ENCODE data around the gene KCNG2.

Gene KCNG2

DNA sequence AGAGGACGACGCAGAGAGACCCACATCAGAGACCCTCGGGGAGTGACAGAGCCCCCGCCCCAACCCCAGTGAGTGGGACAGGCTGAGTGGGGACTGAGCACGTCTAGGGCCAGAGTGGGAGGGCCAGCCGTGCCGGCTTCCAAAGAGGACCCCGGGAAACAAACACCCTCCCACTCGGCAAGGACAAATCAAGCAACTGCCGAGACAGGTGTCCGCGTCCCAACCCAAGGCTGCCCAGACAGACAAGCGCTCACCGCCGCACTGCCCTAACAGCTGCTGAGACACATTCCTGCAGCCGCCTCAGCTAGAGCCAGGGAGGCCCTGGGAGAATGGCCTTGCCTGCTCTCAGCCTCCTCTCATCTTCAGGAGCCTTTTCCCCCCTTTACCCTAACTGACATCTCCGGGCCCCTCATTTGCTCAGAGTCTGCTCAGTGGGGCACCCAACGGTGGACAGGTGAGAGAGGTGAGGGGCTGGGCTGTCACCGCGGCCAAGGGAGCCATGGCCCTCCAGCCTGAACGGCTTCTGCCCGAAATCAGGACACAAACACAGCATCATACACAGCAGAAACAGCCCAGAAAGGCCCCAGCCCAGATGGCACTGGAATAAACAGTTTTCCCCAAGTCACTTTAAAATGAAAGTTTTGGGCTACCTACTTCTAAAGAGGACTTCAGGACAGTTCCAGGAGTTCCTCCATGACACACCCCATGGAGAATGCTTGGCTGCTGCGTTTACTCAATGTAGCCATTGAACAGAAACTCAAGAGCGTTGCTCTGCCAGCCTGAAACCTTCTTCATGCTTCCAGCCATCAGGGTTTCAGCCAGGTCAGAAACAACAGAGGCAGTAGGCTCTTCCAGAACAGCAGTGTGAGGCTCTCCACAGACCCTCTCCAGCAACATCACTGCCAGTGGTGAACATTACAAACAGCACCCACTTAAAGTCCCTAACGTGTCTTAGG is 130.1 kb downstream of the KCNG2 start:
- DNase-seq = no peak

GRCh38 chr18:79928563-79928960 is 130.8 kb downstream of the KCNG2 start:
- DNase-seq = no peak

DNA sequence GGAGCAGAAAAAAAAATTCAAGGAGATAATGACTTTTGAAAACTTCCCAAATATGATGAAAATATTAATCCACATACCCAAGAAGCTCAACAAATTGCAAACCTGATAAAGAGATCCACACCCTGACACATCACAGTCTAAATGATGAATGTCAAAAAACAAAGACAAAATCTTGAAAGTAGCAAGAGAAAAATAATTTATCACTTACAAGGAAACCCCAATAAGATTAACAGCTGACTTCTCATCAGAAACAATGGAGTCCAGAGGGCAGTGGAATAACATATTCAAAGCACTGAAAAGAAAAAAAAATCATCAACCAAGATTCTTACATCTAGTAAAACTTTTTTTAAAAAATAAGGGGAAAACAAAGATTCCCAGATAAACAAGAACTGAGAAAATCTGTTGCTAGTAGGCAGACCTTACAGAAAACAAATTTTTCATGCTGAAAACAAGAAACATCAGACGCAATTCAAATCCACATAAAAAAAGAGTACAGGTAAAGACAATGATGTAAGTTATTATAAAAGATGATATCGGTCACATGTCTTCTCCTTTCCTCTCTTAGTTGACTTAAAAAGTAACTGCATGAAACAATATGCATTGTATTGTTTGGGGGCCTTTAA is 132.4 kb downstream of the KCNG2 start:
- no peak for DNase-seq

- DNase-seq = no peak
Measured at GRCh38 chr18:79931475-79931874, 133.7 kb downstream of the KCNG2 start.

DNA sequence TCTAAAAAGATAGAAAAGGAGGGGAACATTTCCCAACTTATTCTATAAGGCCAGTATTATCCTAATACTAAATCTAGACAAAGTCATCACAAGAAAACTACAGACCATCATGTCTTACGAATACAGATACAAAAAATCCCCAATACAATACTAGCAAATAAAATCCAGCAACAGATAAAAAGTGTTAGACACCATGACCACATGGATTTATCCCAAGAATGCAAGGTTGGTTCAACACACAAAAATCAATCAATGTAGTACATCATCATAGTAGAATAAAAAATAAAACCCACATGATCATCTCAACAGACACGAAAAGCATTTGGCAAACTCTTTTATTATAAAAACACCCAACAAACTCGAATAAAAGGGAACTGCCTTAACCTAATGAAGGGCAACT is 135.2 kb downstream of the KCNG2 start:
- DNase-seq = no peak

DNA sequence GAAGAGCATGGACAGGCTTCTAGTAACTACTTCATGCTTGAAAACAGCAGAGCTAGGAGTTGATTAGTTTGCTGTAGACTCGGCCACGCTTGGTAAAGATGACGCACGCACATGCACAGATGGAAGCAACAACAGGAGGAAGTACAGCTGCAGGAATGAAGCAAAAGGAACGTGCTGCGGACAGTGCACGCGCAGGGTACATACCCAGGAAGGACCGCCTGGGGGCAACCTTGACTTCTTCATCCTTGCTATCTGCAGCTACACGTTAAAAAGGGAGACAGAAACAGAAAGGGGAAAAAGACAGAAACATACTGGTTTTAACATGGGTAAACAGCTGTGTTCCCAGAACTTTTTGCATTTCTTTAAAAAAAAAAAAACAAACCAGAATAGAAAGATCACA is 136.0 kb downstream of the KCNG2 start:
- DNase-seq = no peak

GRCh38 chr18:79934311-79935097 is 136.8 kb downstream of the KCNG2 start:
- DNase-seq = no peak

DNA sequence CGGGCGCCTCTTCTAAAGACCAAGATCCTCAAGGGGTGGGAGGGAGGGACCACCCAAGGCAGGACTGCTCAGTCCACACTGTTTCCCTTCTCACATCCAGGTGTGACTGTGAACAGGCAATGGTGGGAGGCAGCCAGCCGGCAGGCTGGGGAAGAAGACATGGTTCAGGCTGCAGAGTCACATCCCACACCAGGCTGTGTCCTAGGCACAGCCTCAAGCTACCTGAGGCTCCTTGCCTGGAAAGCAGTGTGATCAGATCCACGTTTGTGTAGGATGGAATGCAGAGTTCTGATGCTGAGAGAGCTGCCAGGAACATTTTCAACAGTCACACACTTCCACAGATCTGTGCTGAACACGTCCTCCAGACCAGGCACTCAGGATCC is 137.4 kb downstream of the KCNG2 start:
- DNase-seq = no peak

GRCh38 chr18:79935499-79935898 is 137.8 kb downstream of the KCNG2 start:
- no peak for DNase-seq

DNA sequence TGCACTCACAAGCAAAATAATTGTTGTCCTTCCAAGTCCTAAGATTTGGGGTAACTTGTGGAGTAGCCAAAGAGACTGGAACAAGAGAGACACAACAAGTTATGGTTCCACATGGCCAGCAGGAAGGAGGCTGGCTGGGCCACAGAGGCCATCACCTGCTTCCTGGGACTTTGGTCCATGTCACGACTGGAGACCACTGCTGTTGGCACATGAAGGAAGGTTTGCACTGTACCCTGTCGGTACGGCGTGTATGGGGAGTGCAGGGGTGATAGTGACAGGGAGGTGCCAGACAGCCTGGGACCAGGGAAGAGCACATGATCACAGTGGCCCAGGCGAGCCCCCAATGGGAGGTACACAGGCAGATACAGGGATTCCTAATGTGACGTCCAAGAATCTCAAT is 138.2 kb downstream of the KCNG2 start:
- DNase-seq = no peak

- DNase-seq = no peak
Measured at GRCh38 chr18:79936641-79937040, 138.9 kb downstream of the KCNG2 start.

GRCh38 chr18:79937103-79937860 is 139.5 kb downstream of the KCNG2 start:
- DNase-seq = no peak

DNA sequence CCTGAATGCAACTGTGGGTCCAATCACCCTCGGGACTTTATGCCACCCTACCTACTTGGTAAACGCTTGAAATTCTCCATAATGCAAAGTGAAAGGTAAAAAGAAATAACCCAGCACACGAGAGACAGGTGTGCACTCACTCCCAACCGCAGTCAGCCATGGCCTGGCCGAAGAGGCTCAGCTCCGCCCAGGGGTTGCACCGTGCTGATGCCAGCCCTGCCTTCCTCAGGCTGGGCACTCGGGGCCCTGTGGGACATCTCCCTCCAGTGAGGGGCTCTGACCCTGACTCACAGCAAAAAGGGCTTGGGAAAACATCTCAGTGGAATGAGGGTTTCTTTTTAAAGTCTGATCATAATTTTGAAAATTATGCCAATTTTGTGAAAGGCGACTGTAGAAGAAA is 140.5 kb downstream of the KCNG2 start:
- no peak for DNase-seq

DNA sequence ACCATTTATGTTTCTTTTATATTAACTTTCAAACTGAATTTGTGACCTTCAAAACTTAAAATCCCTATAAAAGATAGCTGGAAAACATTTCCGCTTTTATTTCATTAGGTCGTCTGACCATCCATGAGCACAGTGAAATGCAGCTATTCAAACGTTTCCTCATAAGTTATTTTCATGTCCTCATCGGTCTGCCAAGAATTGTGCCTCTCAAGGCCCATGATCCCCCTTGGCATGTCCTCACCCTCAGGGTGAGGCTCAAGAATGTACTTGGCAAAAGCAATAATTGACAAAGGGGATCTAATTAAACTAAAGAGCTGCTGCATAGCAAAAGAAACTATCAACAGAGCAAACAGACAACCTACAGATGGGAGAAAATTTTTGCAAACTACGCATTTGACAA is 141.4 kb downstream of the KCNG2 start:
- no peak for DNase-seq

DNA sequence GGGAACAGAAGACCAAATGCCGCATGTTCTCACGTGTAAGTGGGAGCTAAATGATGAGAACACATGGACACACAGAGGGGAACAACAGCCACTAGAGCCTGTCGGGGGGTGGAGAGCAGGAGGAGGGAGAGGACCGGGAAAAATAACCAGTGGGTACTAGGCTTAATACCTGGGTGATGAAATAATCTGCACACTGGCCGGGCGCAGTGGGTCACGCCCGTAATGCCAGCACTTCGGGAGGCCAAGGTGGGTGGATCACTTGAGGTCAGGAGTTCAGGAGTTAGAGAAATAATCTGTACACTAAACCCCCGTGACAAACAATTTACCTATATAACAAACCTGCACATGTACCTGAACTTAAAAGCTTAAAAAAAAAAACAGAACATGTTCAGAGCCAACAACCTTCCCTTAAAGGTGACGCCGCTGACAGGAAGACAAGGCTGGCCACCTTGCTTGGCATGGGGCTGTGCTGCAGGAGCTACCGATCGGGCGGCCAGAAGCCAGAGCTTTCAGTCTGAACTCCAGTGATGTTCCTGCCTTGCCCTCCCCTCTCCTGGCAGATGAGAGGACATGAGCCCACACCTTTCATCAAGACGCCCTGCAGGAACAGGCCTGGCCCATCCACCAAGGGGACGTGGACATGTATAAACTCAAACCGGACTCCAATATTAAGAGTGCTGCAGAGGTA is 142.5 kb downstream of the KCNG2 start:
- no peak for DNase-seq

DNA sequence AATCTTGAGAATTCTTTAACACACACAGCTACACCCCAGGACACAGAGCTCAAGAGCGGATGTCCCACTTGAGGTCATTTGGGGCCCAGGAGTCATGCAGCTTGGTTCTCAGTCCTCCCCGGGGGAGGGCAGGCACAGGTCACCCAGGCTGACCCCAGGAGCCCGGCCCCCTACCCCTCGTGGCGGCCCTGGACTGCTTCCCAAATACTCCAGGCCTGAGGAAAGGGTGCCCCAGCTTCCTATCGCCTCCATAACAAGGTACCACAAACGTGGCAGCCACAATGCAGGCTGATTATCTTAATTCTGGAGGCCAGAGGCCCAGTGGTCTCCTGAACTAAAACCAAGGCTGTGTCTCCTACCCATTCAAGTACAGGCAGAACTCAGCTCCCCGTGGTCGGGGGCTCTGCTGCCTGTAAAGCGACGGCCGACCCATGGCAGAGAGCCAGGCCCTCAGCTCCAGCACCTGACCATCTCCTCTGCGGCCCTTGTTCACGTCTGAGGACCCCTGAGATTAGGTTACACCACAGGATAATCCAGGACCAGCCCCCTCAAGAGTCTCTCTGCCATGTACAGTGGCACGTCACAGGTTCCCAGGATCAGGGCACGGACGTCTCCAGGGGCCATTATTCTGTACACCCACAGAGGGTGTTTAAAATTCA is 143.2 kb downstream of the KCNG2 start:
- DNase-seq = no peak

DNA sequence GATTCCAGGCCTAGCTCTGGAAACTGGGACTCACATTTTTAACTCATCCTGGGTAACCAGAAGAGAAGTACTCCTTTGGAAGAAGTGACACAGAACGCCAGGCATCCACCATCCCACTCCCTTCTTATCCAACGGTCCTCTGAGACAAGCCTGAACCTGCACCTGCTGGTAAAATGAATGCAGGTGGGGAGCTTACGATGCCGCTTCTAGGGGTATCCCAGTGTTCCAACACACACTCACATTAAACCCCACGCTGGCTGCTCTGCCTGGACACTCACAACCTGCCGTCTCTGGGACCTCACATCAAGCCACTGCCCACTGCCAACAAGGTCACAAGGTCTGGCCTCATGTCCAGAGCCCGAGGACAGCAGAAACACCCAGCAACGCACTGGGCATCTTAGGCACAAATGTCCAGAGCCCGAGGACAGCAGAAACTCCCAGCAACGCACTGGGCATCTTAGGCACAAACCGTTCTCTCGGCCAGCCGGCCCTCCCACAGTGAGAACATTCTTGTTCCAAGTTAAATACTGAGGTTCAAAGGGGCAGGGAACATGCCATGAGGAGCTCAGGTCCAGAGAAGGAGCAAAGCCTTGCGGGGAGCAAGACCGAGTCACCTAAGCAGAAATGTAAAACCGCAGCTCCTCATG is 143.9 kb downstream of the KCNG2 start:
- DNase-seq = no peak

DNA sequence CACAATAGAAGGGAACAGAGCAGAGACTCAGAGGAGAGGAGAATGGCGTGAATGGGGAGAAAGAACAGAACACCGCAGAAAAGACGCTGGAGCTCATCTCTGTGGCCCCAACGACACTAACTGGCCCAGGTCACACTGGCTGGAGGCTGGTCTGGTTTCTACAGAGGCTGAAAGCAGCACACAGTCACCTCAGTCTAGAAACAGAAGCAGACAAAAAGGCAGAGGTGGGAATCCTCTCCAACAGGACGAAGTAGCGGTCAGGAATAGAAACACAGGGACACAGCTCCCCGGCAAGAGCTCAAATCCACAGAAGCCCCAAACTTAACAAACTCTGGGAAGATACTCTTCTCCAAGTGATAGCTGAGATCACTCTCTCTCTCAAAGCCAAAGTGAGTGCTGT is 144.5 kb downstream of the KCNG2 start:
- DNase-seq = no peak

GRCh38 chr18:79942786-79943607 is 145.3 kb downstream of the KCNG2 start:
- no peak for DNase-seq

DNA sequence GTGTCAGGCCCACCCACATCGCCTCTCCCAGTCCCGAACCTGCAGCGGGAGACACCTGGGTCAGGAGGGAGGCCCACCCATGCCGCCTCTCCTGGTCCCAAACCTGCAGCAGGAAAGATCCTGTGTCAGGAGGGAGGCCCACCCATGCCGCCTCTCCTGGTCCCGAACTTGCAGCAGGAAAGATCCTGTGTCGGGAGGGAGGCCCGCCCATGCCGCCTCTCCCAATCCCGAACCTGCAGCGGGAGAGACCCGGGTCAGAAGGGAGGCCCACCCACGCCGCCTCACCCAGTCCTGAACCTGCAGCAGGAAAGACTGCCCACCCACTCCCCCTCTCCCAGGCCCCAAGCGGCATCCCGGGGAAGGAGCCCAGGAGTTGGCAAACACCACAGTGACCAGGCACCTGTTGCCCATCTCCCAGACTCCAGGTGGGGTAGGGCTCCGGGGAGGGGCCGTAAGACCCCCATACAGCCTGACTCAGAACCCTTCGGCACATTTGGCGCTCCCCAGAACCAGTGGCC is 145.9 kb downstream of the KCNG2 start:
- no peak for DNase-seq
